ENCODE results near the gene GATAD2A. TPM values are rescaled to one million over a fixed set of nuclear protein-coding genes. Genes with fewer than 3 reads are reported as not detected.
A peak's percentile ranks its signal among the peaks of the same experiment; 100 is the strongest.

The GATAD2A gene
- total and polyA plus RNA-seq, 9 of the 15 experiments (the other 6 are each of a cell fraction or from before 2014, with no cell fraction given): 2.4 to 226 (median 44.2) TPM

DNA sequence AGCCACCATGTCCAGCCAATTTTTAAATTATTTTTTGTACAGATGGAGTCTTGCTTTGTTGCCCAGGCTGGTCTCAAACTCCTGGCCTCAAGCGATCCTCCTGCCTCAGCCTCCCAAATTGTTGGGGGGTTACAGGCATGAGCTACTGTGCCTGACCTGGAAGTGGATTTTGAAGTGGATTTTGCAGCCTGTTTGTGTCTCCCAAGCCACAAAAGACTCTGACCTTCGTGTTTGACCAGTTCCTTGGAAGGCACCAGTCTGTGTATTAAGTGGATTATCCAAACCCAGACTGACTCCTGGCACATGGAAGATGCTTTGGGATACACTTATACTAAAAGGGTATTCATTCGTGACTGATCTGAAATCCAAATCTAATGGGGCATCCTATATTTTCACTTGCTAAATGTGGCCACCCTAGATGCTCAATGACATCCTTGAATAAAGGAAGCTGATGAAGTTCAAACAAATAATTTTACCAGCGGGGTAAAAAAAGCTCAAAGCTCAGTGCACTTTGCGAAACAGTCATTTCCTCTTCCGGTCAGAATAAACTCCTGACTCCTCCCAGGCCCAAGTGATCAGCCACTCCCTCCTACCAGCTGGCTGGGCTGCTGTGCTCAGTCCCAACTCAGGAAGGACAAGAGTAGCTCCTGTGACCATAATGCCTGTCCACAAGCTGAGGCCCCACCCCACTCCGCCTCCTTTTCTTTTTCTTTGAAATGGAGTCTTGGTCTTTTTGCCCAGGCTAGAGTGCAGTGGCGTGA lies 32.6 kb upstream of the GATAD2A start (continued):
- TF ChIP-seq CHAMP1 (IDR thresholded peaks at IDR 0.05): no peak
- peak; percentile 66; the same call in 1 of the 2 replicates for TF ChIP-seq GABPB1 (CRISPR knock-in tag; IDR thresholded peaks at IDR 0.05)
- TF ChIP-seq, protein P1, sequence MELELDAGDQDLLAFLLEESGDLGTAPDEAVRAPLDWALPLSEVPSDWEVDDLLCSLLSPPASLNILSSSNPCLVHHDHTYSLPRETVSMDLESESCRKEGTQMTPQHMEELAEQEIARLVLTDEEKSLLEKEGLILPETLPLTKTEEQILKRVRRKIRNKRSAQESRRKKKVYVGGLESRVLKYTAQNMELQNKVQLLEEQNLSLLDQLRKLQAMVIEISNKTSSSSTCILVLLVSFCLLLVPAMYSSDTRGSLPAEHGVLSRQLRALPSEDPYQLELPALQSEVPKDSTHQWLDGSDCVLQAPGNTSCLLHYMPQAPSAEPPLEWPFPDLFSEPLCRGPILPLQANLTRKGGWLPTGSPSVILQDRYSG (tag; conservative IDR thresholded peaks at IDR 0.05; ENCODE audit: low read depth): no peak
- no peak for TF ChIP-seq SFPQ (IDR thresholded peaks at IDR 0.05; ENCODE audit: low read depth, low read length)
- no peak for TF ChIP-seq ATF1 (CRISPR knock-in tag; IDR thresholded peaks at IDR 0.05)
- peak; percentile 40 for TF ChIP-seq ATF1 (tag; IDR thresholded peaks at IDR 0.05)
- no peak for TF ChIP-seq MBD2 (IDR thresholded peaks at IDR 0.05; ENCODE audit: borderline replicate concordance, low read depth)
- TF ChIP-seq HNRNPLL (IDR thresholded peaks at IDR 0.05; ENCODE audit: low read depth, low read length, poor library complexity, severe bottlenecking): no peak
- peak; percentile 94 for TF ChIP-seq DACH1 (IDR thresholded peaks at IDR 0.05; ENCODE audit: partially characterized antibody)
- TF ChIP-seq AFF4 (CRISPR knock-in tag; IDR thresholded peaks at IDR 0.05): no peak
- peak; percentile 91 for TF ChIP-seq GABPA (tag; conservative IDR thresholded peaks at IDR 0.05; ENCODE audit: low read depth)
- TF ChIP-seq HCFC1 (IDR thresholded peaks at IDR 0.05; ENCODE audit: low read depth, low read length): no peak
- no peak for TF ChIP-seq TEAD4 (IDR thresholded peaks at IDR 0.05; ENCODE audit: low read length)
- no peak for TF ChIP-seq TEAD4 (CRISPR knock-in tag; IDR thresholded peaks at IDR 0.05; ENCODE audit: borderline replicate concordance)
- no peak for TF ChIP-seq HMGN3 (IDR thresholded peaks at IDR 0.05; ENCODE audit: borderline replicate concordance, extremely low read depth, insufficient read length, low read depth, low read length)
- no peak for TF ChIP-seq NONO (IDR thresholded peaks at IDR 0.05; ENCODE audit: low read depth in 2 of 2, low read length in 1 of 2)
- TF ChIP-seq KLF1 (tag; IDR thresholded peaks at IDR 0.05): no peak
